Lower lobe of right lung (tissue), 2 donors: ENCODE data around the gene C19orf33. TPM values are rescaled to one million over a fixed set of nuclear protein-coding genes. Genes with fewer than 3 reads are reported as not detected.

Experiments
- ATAC-seq, 2 donors: fragments of 200-7000 bp; cut with Tn5 transposase; one replicate each; pipeline ENCODE4 v1.9.1; 2020 to 2022; ENCODE audit warnings: mild to moderate bottlenecking in 2 of 2, moderate library complexity in 2 of 2
- DNase-seq: peaks from one replicate; pipeline ENCODE4 v3.0.0-alpha.2; 2020
- H3K27ac ChIP-seq: fragments of 200-600 bp; one replicate; pipeline ENCODE4 v1.8.0; 2022
- H3K27me3 ChIP-seq: fragments of 200-600 bp; one replicate; pipeline ENCODE4 v1.8.0; 2022; ENCODE audit warnings: low read depth
- H3K36me3 ChIP-seq: fragments of 200-600 bp; one replicate; pipeline ENCODE4 v1.8.0; 2022; ENCODE audit warnings: mild to moderate bottlenecking
- H3K4me1 ChIP-seq: fragments of 200-600 bp; one replicate; pipeline ENCODE4 v1.8.0; 2022
- H3K4me3 ChIP-seq: fragments of 200-600 bp; one replicate; pipeline ENCODE4 v1.8.0; 2022; ENCODE audit warnings: mild to moderate bottlenecking
- H3K9me3 ChIP-seq: fragments of 200-600 bp; one replicate; pipeline ENCODE4 v1.8.0; 2022
- intact Hi-C: fragments of 100-400 bp; cut with DNase I; formaldehyde crosslinking; loops from one replicate; pipeline ENCODE4 v1.11.0; 2022
- total RNA-seq: library from RNA; stranded (reverse); fragmentation: NEBNext Ultra II Directional; extraction: Animal tissue kit (Norgen Biotek cat#: 25700); gene quantifications from one replicate; pipeline ENCODE4 v1.2.1, GENCODE V29; 2021
- TF ChIP-seq, protein P1 (sequence below): fragments of 200-600 bp; IDR thresholded peaks from one replicate; pipeline ENCODE4 v1.8.0; 2022; ENCODE audit warnings: antibody characterized with exemption, mild to moderate bottlenecking
- donor health status: DM: no; HTN: yes; CAD: no; lungs with severe emphysema.

The C19orf33 gene
- total RNA-seq, 1 donor from 2014 or later: 35.6 TPM

DNA sequence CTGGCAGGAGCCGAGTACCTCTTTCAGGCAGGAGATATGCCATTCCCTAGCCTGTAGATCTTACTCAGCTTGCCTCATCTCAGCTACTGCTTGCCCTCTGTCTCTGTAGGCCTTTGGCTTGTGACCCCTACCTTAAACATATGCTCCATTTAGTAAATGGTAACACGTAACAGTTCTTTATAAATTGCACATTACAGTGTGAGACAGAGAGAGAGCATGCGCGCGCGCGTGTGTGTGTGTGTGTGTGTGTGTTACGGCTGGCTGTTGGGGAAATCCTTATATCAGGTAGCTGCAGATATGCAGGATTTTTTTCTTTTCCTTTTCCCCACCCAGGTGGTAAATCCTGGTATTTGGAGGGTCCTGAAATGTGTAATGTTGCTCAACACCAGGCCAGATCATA lies 35.5 kb upstream of the C19orf33 start:
- ATAC-seq: no peak
- TF ChIP-seq, protein P1, sequence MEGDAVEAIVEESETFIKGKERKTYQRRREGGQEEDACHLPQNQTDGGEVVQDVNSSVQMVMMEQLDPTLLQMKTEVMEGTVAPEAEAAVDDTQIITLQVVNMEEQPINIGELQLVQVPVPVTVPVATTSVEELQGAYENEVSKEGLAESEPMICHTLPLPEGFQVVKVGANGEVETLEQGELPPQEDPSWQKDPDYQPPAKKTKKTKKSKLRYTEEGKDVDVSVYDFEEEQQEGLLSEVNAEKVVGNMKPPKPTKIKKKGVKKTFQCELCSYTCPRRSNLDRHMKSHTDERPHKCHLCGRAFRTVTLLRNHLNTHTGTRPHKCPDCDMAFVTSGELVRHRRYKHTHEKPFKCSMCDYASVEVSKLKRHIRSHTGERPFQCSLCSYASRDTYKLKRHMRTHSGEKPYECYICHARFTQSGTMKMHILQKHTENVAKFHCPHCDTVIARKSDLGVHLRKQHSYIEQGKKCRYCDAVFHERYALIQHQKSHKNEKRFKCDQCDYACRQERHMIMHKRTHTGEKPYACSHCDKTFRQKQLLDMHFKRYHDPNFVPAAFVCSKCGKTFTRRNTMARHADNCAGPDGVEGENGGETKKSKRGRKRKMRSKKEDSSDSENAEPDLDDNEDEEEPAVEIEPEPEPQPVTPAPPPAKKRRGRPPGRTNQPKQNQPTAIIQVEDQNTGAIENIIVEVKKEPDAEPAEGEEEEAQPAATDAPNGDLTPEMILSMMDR: no peak

DNA sequence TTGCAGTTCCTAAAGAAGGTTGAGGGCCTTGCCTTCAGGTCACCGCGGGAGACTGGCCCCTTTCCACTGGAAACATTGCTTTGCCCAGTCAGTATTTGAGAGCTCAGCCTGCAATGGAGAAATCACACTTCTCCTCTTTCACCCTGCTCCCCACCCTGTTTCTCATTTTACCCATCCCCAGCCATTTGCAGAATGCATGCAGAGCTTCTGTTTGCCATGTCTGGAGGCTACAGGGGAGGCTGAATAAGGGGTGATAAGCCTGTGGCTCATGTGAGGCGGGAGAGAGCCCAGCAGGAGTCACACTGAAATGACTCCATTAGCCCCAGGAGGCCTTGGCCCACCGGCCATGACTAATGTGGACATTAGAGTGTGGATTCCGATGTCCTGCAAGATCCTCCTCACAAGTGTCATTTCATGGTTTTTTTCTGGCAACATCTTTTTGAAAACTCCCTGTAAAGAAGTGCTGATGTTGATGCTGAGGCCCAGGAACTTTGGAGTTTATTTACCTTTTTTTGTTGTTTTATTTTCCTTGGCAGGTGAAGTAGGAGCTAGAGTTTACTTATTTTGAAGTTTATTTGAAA lies 33.4 kb upstream of the C19orf33 start:
- H3K4me3 ChIP-seq: no peak overlapping the region
- H3K36me3 ChIP-seq: no peaks in the 10 kb centered on the region
- no peaks in the 10 kb centered on the region for H3K9me3 ChIP-seq
- H3K4me1 ChIP-seq: peaks cover 57% of the 10 kb centered on the region
- H3K27ac ChIP-seq: no peak overlapping the region
- intact Hi-C loops: no loop called here
- no peaks in the 10 kb centered on the region for H3K27me3 ChIP-seq
- no peak for DNase-seq
- ATAC-seq: no peak
- TF ChIP-seq, protein P1: no peak

More for the DNA sequence above, 35.5 kb upstream of the C19orf33 start:
- H3K4me3 ChIP-seq: no peak overlapping the region
- no peak for DNase-seq
- no peaks in the 10 kb centered on the region for H3K27me3 ChIP-seq
- intact Hi-C loops: no loop called here
- no peaks in the 10 kb centered on the region for H3K36me3 ChIP-seq
- no peak overlapping the region for H3K27ac ChIP-seq
- no peaks in the 10 kb centered on the region for H3K9me3 ChIP-seq
- H3K4me1 ChIP-seq: peaks cover 48% of the 10 kb centered on the region

DNA sequence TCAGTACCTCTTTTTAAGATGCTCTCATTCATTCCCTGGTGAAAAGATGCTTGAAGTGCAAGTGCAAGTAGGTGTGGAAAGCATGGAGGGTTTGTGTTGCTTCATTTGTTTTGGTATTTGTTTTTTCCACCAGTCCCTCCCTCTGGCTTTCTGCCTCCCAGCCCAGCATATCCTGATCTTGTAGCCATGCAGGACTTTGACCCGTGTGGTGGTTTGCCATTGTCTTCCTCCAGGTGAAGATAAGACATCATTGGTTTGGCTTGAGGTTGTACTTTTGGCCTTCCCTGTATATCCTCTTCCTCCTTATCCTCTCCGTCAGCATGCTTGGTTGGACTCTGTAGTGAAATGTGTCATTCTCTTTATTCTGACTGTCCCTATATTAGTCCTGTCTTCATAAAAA lies 30.6 kb upstream of the C19orf33 start:
- no peak for DNase-seq
- no peak for ATAC-seq
- Histone ChIP-seq H3K4me1 (peaks cover 58% of the 10 kb centered on the region), H3K9me3 (no peaks in the 10 kb centered on the region), H3K27me3 (no peaks in the 10 kb centered on the region), H3K36me3 (no peaks in the 10 kb centered on the region), H3K4me3 (no peak overlapping the region), H3K27ac (no peak overlapping the region)
- intact Hi-C loops: no loop called here
- TF ChIP-seq, protein P1: no peak

DNA sequence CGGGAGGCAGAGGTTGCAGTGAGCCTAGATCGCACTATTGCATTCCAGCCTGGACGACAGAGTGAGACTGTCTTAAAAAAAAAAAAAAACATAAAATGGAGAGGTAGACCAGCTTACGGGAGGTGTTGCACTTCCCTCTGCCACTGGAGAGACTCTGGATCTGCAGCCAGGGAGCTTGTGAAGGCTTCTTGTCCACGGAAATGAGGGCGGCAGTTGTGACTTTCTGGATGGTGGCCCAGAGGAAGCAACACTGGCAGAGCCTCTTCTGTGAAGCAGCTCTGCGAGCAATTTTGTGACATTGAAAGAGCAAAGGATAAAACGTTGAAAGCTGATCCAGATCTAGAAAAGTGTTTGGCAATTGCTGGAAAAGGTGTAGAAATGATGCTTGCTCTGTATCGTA lies 29.3 kb upstream of the C19orf33 start:
- Histone ChIP-seq H3K27ac (peak overlapping the region; percentile 31), H3K4me1 (peaks cover 70% of the 10 kb centered on the region), H3K9me3 (no peaks in the 10 kb centered on the region), H3K27me3 (no peaks in the 10 kb centered on the region), H3K4me3 (no peak overlapping the region), H3K36me3 (no peaks in the 10 kb centered on the region)
- TF ChIP-seq, protein P1: no peak
- ATAC-seq: no peak
- intact Hi-C loops: no loop called here
- DNase-seq: no peak

DNA sequence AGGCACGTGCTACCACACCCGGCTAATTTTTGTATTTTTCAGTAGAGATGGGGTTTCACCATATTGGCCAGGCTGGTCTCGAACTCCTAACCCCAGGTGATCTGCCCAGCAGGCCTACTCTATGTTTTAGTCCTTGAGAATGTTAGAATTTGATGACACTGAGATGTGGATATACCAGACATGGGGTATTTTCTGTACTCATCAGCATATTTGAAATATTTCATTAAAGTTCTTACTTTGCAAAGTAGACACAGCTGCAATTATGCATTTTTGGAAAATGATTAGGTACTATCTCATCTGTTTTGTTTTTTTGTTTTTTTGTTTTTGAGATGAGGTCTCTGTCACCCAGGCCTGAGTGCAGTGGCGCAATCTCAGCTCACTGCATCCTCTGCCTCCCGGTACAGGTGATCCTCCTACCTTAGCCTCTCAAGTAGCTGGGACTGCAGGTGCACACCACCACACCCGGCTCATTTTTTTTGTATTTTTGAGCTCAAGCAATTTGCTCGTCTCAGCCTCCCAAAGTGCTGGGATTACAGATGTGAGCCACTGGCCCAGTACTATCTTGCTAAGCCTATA lies 27.0 kb upstream of the C19orf33 start:
- TF ChIP-seq, protein P1: no peak
- peak overlapping the region; percentile 72 for H3K27ac ChIP-seq
- DNase-seq (no peak), ATAC-seq (no peak)
- H3K27me3 ChIP-seq: no peaks in the 10 kb centered on the region
- H3K9me3 ChIP-seq: no peaks in the 10 kb centered on the region
- intact Hi-C loops: no loop called here
- H3K4me1 ChIP-seq: peaks cover 65% of the 10 kb centered on the region
- H3K4me3 ChIP-seq: no peak overlapping the region
- H3K36me3 ChIP-seq: no peaks in the 10 kb centered on the region
